B cell (primary cell): ENCODE results near the gene POP4. TPM values are rescaled to one million over a fixed set of nuclear protein-coding genes. Genes with fewer than 3 reads are reported as not detected.

ENCODE experiments used
- ATAC-seq: fragments of 200-7000 bp; cut with Tn5 transposase; one replicate; pipeline ENCODE4 v1.10.0; 2021; ENCODE audit warnings: low read depth, mild to moderate bottlenecking, moderate number of reproducible peaks, moderate library complexity
- CTCF ChIA-PET: fragments of 350-600 bp; sonication (Branson Sonifier 250); formaldehyde crosslinking; loops from one replicate; lab custom pipeline; 2021; ENCODE audit warnings: antibody characterized with exemption, inconsistent platforms; lab: Charles Lee
- POLR2A ChIA-PET: fragments of 350-600 bp; sonication (Branson Sonifier 250); formaldehyde crosslinking; loops from one replicate; lab custom pipeline; 2021; ENCODE audit warnings: antibody characterized with exemption; lab: Charles Lee
- DNase-seq: peaks from one replicate; pipeline ENCODE4 v3.0.0; 2013
- H2AFZ ChIP-seq: 2 replicates; pipeline ENCODE4 v1.6.1; 2012; ENCODE audit warnings: mild to moderate bottlenecking, low read depth, low read length; ENCODE audit not compliant: insufficient read depth, poor library complexity, severe bottlenecking
- H3K27ac ChIP-seq, 2 donors: 1 replicate in 1 of 2; 2 replicates in 1 of 2; pipeline ENCODE4 v1.5.1; 2012 to 2013; ENCODE audit warnings: low read length in 2 of 2, mild to moderate bottlenecking in 2 of 2, moderate library complexity in 1 of 2
- H3K27me3 ChIP-seq, 4 experiments: fragments of 200-600 bp in 1 of 4; sonication (generic) in 1 of 4; replicated peaks in 1 of 4; 1 replicate in 2 of 4; 2 replicates in 2 of 4; pipeline versions ENCODE4 v1.6.1 to v1.7.0; 2013 to 2016; ENCODE audit warnings: low read length in 3 of 4, mild to moderate bottlenecking in 2 of 4, mixed read lengths in 1 of 4, moderate library complexity in 1 of 4; ENCODE audit not compliant: insufficient read depth in 4 of 4, control insufficient read depth in 3 of 4; ENCODE audit errors: control extremely low read depth in 1 of 4
- H3K36me3 ChIP-seq, 2 experiments: replicated peaks in 1 of 2; 1 replicate in 1 of 2; 2 replicates in 1 of 2; pipeline versions ENCODE4 v1.6.1 to v1.7.1; 2013; ENCODE audit warnings: low read length in 1 of 2; ENCODE audit not compliant: insufficient read depth in 2 of 2, control insufficient read depth in 1 of 2; ENCODE audit errors: control extremely low read depth in 1 of 2, extremely low read depth in 1 of 2
- H3K4me1 ChIP-seq, 2 donors: fragments of 200-600 bp in 1 of 2; sonication (generic) in 1 of 2; 1 replicate in 1 of 2; 2 replicates in 1 of 2; pipeline versions ENCODE4 v1.5.1 to v1.6.1; 2013 to 2017; ENCODE audit warnings: low read length in 2 of 2; ENCODE audit not compliant: control insufficient read depth in 2 of 2, insufficient read depth in 2 of 2
- H3K4me2 ChIP-seq: replicated peaks from 2 replicates; pipeline ENCODE3; 2012; ENCODE audit warnings: mild to moderate bottlenecking, low read depth, low read length; ENCODE audit not compliant: poor library complexity, severe bottlenecking
- H3K4me3 ChIP-seq, 5 experiments: fragments of 200-600 bp in 1 of 5; sonication (generic) in 1 of 5; 1 replicate in 3 of 5; 2 replicates in 2 of 5; pipeline versions ENCODE4 v1.5.1 to v1.7.0; 2011 to 2016; ENCODE audit warnings: low read length in 4 of 5, mild to moderate bottlenecking in 4 of 5, low read depth in 2 of 5, control low read depth in 1 of 5, moderate library complexity in 1 of 5; ENCODE audit not compliant: insufficient read depth in 1 of 5; ENCODE audit errors: control extremely low read depth in 1 of 5, extremely low read depth in 1 of 5
- H3K79me2 ChIP-seq: fragments of 200-600 bp; sonication (generic); one replicate; pipeline ENCODE4 v1.6.0; 2016; ENCODE audit warnings: low read length; ENCODE audit not compliant: control insufficient read depth, insufficient read depth
- H3K9ac ChIP-seq: fragments of 200-600 bp; sonication (generic); 2 replicates; pipeline ENCODE4 v1.6.1; 2017; ENCODE audit warnings: mild to moderate bottlenecking, low read length, moderate library complexity
- H3K9me3 ChIP-seq, 3 donors: one replicate each; pipeline versions ENCODE4 v1.6.1 to v1.7.1; 2013; ENCODE audit warnings: low read length in 2 of 3; ENCODE audit not compliant: control insufficient read depth in 2 of 3, insufficient read depth in 1 of 3; ENCODE audit errors: control extremely low read depth in 1 of 3
- H4K20me1 ChIP-seq: 2 replicates; pipeline ENCODE4 v1.6.0; 2012; ENCODE audit warnings: mild to moderate bottlenecking, low read length; ENCODE audit not compliant: insufficient read depth, control insufficient read depth, poor library complexity, severe bottlenecking
- H3K27ac Mint-ChIP-seq: one replicate; pipeline ENCODE4 v1.8.0; 2021; ENCODE audit warnings: mixed read lengths
- H3K27me3 Mint-ChIP-seq: one replicate; pipeline ENCODE4 v1.8.0; 2021; ENCODE audit warnings: mixed read lengths
- H3K4me1 Mint-ChIP-seq: one replicate; pipeline ENCODE4 v1.8.0; 2021; ENCODE audit warnings: mixed read lengths
- H3K4me3 Mint-ChIP-seq: one replicate; pipeline ENCODE4 v1.8.0; 2021; ENCODE audit warnings: mixed read lengths
- H3K9me3 Mint-ChIP-seq: one replicate; pipeline ENCODE4 v1.8.0; 2022; ENCODE audit warnings: mixed read lengths; ENCODE audit not compliant: insufficient read depth
- CTCF ChIP-seq: fragments of 200-600 bp; IDR thresholded peaks from one replicate; pipeline ENCODE4 v1.8.0; 2022; ENCODE audit warnings: antibody characterized with exemption, mild to moderate bottlenecking
- EZH2 ChIP-seq: IDR thresholded peaks from 2 replicates; pipeline ENCODE4 v1.6.1; 2012; ENCODE audit warnings: borderline replicate concordance, low read depth, mild to moderate bottlenecking, moderate library complexity, low read length; ENCODE audit not compliant: insufficient read depth, poor library complexity, severe bottlenecking
- WGBS: methylation state at CpG from one replicate; pipeline ENCODE4 v1.1.5; 2013; ENCODE audit warnings: missing lambda C conversion rate; ENCODE audit not compliant: insufficient coverage; 5-methylcytosine and 5-hydroxymethylcytosine counted together
- intact Hi-C: fragments of 100-400 bp; cut with micrococcal nuclease; formaldehyde crosslinking; loops from one replicate; pipeline ENCODE4 v1.10.0; 2022
- polyA plus RNA-seq: library from polyadenylated mRNA; depleted of rRNA; stranded (reverse); fragments of >200 nt; gene quantifications from 2 replicates; pipeline ENCODE4 v1.2.3, GENCODE V29; 2012
- total RNA-seq, 2 donors: library from RNA; stranded (reverse); fragments of 120-200 nt in 1 of 2; gene quantifications; 1 replicate in 1 of 2; 2 replicates in 1 of 2; pipeline versions ENCODE4 v1.2.3 to v1.2.4, GENCODE V29; 2013 to 2022

The POP4 gene
- total and polyA plus RNA-seq, 2 donors (not counting 1 experiment from before 2014, with no cell fraction given) = 58.9 to 61.2 TPM

GRCh38 chr19:29645911-29646310, 39.8 kb downstream of the POP4 start:
- H3K4me3 ChIP-seq = no peak overlapping the region
- ATAC-seq = no peak
- CTCF ChIA-PET = interaction anchor here (0.8 to 1.3 kb wide), 2 partner anchors 26 to 35 kb away, joined by 3 read pairs; no protein-coding TSS in a partner anchor

More at GRCh38 chr19:29645911-29646310, 39.8 kb downstream of the POP4 start:
- Histone ChIP-seq H3K9ac (no peak overlapping the region), H4K20me1 (no peaks in the 10 kb centered on the region), H2AFZ (no peak overlapping the region), H3K79me2 (no peaks in the 10 kb centered on the region), H3K4me2 (no peak overlapping the region), H3K27me3 (peaks cover 0 to 3% (median 0%) of the 10 kb centered on the region in 4 experiments), H3K9me3 (no peaks in the 10 kb centered on the region), H3K36me3 (no peaks in the 10 kb centered on the region), H3K27ac (no peak overlapping the region), H3K4me1 (no peaks in the 10 kb centered on the region)
- Mint-ChIP-seq H3K4me1 (peaks cover 2% of the 10 kb centered on the region), H3K9me3 (no peaks in the 10 kb centered on the region), H3K27ac (no peak overlapping the region), H3K27me3 (peaks cover 31% of the 10 kb centered on the region), H3K4me3 (no peak overlapping the region)
- DNase-seq = no peak
- intact Hi-C loops = no loop called here
- POLR2A ChIA-PET = no interaction called here
- TF ChIP-seq EZH2 (no peak), CTCF (no peak)
- WGBS = 3% methylated on average over 8 of the region's 8 CpGs
